Erythroblast (primary cell): ENCODE measurements around the gene GALNT10.

Experiments
- GATA1 ChIP-seq: IDR thresholded peaks from 2 replicates; pipeline ENCODE4 v1.6.1; 2011; ENCODE audit warnings: low read depth, mild to moderate bottlenecking, control low read depth, low read length, moderate library complexity
- POLR2A ChIP-seq: IDR thresholded peaks from 2 replicates; pipeline ENCODE4 v1.6.1; 2011; ENCODE audit warnings: mild to moderate bottlenecking, low read length

DNA sequence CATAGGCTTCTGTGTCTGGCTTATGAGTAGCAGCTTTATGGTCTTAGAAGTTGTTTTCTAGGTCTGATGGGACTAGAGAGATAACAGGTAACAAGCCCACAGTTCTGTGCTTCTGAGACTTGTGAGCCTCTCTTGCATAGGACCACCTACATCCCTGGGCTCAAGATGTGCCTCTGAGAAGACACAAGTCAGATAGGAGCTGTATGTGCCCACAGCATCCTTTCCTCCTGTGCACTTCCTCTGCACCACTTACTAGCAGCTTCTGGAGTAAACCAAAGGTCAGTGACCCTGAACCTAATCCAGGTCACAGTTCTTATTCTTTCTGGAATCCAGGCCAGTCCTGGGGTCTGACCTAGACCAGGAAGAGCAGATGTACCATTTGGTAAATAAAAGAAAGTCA, 40.0 kb downstream of the GALNT10 start:
- TF ChIP-seq POLR2A (no peak), GATA1 (no peak)
